IPS-NIHi7 (cell line): Measurements from ENCODE around the gene SLC10A4.
A peak's percentile ranks its signal among the peaks of the same experiment; 100 is the strongest.
"Not testable (repeated sequence)": the region's sequence is repeated elsewhere in the genome, so short reads cannot be mapped to it uniquely, and the experiment has no call there.

ENCODE experiments used
- DNase-seq: peaks from one replicate; pipeline ENCODE4 v3.0.0; 2012; ENCODE audit warnings: mixed read lengths; ENCODE audit errors: extremely low spot score

Gene SLC10A4, protein sequence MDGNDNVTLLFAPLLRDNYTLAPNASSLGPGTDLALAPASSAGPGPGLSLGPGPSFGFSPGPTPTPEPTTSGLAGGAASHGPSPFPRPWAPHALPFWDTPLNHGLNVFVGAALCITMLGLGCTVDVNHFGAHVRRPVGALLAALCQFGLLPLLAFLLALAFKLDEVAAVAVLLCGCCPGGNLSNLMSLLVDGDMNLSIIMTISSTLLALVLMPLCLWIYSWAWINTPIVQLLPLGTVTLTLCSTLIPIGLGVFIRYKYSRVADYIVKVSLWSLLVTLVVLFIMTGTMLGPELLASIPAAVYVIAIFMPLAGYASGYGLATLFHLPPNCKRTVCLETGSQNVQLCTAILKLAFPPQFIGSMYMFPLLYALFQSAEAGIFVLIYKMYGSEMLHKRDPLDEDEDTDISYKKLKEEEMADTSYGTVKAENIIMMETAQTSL

DNA sequence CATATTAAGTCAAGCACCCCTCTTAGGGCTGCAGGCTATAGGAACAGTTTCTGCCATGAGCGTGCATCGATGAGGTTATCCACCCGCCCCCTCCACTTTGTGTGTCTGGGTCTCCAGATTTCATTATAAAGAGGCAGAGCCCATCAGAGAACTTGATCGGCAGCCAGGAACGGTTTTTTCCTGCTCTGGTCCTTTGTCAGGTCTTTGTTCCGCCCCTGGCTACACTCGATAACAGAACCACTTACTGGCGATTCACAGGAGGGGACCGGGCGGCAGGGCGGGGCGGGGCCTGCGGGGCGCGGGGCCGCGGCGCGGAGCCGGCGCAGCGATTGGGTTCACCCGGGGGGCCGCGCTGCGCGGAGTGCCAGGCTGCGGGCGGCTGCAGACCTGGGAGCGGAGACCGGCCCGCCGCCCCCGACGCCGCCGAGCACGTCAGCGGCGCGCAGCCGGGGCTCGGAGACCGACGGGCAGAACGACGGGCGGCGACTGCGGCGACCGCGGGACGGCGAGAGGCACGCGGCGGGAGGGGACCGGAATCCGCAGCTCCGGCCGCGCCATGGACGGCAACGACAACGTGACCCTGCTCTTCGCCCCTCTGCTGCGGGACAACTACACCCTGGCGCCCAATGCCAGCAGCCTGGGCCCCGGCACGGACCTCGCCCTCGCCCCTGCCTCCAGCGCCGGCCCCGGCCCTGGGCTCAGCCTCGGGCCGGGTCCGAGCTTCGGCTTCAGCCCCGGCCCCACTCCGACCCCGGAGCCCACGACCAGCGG lies at the start of gene SLC10A4:
Gene SLC10A4, plus strand, starts transcription at position 338 of the 771 bp plus-strand sequence. Its CDS starts 219 bp downstream, at position 557.
- DNase-seq, result peak; percentile 69

DNA sequence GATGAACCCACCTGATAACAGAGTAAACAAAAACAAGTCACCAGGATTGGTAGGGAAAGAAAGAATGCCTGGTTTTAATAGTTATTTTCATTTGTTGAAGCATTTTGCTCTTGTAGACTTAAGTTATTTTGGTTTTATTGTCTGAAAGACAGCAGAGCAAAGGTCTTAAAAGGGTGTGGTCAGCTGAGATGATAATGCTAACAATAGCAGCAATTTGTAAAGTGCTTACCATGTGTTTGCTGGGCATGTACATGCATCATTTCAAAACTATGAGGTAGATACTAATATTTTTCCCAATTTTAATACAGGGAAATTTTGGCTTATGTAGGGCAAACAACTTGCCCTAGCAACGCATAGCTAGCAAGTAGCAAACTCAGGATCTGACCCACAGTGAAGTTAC lies 46.8 kb upstream of the SLC10A4 start:
- no peak for DNase-seq

DNA sequence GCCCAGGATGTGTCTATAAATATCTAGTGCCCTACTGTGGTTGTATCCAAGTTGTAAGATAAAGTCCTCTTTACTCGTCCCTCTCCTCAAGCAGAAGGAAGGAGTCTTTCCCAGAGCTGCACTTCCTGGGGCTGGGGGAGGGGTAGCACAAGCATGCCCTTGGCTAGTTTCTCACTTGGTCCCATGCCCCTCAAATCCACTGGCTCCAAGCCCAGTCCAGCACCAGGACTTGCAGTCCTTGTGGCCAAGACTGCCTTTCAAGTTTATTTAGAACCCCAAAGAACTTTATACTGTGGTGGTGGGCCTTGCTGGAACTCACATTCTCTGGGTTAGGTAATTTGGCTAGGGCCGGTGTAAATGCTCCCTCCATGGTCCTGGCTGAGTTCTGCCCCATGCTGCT lies 43.2 kb upstream of the SLC10A4 start:
- no peak for DNase-seq

DNA sequence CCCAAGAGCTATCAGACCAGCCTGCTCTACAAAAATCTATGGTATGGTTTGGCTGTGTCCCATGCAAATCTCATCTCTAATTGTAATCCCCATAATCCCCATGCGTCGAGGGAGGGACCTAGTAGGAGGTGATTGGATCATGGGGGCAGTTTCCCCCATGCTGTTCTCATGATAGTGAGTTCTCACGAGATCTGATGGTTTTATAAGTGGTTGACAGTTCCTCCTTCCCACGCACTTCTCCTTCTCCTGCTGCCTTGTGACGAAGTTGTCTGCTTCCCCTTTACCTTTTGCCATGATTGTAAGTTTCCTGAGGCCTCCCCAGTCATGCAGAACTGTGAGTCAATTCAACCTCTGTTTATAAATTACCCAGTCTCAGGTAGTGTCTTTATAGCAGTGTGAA lies 42.2 kb upstream of the SLC10A4 start:
- not testable (repeated sequence) for DNase-seq

DNA sequence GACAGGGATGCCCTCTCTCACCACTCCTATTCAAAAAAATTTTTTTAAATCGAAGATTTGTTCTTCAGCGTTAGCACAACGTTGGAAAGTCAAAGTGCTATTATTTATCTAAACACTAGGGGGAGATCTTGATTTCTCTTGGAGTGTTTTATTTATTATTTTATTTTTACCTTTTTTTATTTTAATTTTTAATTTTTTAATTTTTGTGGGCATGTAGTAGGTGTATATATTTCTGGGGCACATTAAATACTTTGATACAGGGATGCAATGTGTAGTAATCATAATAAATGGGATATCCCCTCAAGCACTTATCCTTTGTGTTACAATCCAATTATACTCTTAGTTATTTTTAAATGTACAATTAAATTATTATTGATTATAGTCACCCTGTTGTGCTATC lies 37.4 kb upstream of the SLC10A4 start:
- no peak for DNase-seq

DNA sequence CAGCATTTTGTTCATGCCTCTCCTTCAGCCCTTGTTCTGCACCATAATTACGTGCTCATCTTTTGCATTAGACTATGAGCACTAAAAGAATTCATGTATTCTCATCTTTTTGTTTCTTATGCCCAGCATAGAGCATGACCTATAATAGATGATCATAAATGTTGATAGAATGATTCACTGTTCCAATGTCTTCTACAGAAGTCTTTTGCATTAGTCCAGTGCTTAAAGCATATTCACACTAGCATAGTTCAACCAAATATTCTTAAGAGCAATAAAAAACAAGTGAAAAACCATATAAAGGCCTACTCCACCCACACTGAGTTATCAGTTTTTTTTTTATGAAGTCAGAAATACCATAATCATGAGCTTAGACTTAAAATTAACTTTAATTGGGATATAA lies 36.5 kb upstream of the SLC10A4 start:
- DNase-seq, result no peak

DNA sequence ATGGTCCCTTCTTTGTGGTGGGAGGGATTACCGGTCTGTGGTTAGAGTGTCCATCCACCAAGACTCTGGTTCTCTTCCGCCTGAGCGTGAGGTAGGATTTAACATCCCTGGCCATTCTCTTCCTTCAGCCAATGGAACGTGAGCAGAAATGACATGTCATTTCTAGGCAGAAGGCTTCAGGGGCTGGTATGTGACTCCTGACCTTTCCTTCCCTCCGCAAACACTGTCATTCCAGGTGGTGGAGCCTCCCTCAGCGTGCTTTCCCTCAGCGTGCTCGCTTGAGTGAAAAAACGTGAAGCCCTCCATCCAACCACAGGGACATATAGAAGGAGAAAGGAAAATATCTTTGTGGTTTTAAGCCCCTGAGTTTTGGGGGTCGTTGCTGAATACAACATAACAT lies 34.0 kb upstream of the SLC10A4 start:
- no peak for DNase-seq

DNA sequence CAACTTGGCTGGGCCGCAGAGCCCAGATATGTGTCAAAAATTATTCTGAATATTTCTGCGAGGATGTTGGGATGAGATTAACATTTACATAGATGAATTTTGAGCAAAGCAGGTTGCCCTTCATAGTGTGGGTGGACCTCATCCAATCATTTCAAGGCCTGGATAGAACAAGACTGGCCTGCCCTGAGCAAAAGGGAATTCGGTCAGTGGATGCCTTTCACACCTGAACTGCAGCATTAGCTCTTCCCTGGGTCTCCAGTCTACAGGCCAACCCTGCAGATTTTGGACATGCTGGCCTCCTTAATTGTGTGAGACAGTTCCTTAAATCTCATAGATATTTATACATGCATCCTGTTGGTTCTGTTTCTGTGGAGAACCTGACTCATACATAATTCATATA lies 32.4 kb upstream of the SLC10A4 start:
- DNase-seq, result no peak

DNA sequence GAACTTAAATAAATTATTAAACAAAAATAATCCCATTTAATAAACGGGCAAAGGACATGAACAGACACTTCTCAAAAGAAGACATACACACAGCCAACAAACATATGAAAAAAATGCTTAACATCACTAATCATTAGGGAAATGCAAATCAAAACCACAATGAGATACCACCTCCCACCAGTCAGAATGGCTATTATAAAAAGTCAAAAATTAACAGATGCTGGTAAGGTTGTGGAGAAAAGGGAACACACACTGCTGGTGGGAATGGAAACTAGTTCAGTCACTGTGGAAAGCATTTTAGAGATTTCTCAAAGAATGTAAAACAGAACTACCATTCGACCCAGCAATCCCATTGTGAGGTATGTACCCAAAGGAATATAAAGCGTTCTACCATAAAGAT lies 31.5 kb upstream of the SLC10A4 start:
- DNase-seq, result not testable (repeated sequence)

DNA sequence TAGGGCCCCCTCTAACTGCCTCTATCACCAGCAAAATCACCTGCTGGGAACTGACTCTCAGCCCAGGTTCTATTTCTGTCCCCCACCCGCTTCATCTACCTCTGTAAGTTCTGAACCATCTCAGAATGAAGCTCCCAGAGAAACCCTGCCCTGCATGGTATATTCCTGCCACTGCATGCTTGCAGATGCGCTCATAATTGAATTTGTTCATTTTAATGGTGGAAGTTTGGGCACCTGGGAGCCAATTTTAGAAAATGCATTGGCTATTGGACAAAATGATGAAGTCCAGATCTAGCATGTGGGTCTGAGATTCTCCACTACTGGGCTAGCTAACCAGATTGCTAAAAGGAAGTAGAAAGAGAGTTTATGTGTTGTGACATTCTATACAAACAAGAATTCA lies 28.6 kb upstream of the SLC10A4 start:
- DNase-seq, result no peak

DNA sequence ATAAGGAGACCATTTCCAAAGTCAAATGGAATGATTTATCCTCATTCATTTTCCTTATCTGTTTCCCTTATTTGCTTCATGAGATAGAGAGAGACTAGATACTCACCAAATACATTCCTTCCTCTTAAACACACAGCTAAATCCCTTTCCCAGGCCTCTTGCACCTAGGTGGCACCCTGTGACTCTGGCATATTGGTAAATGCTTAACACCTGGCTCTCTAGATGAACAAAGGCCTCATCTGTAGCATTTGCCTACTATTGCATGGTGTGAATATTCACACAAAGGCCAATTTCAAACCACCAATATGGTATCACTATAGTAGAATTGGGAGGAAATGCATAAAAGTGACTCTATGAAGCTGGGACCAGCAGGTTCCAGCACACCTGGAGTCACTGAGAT lies 22.1 kb upstream of the SLC10A4 start:
- DNase-seq, result no peak

DNA sequence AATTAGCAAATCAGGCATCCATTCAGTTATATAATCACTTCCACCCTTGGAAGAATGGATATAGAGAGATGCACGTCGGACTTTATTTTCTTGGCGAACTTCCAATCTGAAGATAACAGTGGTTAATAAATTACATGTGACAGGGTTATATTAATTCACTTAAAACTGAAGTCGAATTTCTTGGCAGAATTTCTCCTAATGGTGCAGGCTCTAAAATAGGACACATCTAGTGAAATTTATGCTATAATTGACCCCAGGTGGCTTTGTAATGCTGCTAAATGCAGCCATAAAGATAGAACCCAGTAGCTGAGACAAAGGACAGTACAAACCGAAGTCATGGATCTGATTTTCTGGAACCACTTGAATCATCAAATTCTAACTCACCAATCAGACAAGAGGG lies 20.8 kb upstream of the SLC10A4 start:
- no peak for DNase-seq

DNA sequence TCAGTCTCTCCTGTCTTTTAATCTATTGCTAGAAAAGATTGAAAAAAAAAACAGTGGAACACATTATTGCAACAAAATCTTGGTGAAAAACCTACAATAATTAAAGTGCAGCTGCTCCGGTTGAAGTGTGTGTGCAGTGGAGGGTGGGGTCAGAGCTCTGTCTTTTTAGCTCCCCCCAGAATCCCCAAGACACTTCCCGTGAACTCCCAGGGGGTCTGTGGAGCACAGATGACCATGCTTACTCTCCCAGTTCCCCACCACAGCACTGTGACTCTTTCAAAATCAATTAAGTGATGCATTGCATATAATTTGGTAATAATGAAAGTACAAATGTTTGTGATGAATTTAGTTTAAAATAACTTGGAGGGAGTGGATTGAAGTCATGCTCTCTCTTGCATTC lies 15.7 kb upstream of the SLC10A4 start:
- no peak for DNase-seq

DNA sequence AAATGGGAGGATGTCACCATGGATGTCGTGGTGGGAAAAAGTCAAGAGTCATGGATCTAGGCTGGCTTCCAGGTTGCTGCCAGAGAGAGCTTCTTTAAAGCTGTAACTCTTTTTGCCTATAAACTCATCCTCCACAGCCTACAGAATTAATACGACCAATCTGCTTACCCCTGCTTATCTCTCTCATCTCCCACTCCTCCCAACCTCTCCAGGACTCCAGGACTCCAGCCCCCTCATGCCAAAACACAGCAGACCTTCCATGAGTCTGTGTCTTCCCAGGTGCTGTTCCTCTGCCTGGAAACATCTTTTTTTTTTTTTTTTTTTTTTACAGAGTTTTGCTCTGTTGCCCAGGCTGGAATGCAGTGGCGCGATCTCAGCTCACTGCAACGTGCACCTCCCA lies 15.3 kb upstream of the SLC10A4 start:
- DNase-seq, result no peak

DNA sequence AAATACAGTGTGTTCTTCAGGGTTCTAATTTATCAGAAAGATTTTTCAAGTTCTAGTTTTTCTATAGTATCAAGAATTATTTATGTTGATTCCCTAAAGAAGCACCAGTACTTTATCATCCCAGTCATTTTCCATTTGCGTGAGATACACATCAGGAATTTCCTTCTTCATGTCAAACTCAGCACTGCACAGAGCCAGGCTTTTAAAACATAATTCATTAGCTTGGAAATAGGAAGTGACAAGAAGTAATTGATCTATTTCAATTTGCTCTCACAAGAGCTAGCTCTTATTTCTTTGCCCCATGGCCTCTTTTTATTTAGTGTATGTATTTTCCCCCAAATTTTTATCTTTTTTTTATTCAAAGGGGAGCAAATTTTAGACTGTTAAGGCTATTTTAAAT lies 13.0 kb upstream of the SLC10A4 start:
- DNase-seq, result no peak

DNA sequence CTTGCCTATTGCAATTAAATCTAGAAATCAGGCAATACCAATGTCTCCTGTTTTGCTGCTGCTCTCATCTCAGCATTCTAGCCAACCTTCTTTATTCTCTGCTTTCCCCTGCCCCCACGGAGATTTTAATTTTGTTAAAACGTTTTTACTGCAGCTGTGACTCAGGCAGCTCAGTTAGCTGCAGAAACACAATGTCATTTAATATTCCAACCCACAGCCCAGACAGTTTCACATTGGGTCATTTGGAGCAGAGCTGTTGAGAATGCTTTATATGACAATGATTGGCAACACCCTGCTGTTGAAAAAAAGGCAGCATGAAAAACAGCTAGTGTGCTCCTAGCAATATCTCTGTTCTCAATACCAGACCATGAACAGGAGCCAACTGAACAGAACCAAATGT lies 12.6 kb upstream of the SLC10A4 start:
- no peak for DNase-seq

DNA sequence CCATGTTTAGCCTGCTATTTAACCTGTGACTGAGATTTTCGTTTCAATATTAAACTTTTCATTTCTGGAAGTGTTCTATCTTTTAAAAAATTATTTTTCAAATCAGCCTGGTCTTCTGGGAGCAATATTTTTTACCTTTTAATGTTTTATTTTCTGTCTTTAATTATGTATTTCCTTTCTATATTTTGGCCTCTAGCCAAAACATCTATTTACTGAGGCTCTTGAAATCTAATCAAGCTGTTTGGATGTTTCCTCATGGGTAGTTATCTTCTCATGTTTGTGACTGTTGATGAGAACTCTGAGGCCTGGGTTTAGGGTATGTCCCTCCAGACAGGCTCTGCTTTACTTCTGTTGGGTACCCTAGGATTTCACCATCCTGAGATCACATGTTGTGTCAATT lies 10.3 kb upstream of the SLC10A4 start:
- DNase-seq, result no peak

DNA sequence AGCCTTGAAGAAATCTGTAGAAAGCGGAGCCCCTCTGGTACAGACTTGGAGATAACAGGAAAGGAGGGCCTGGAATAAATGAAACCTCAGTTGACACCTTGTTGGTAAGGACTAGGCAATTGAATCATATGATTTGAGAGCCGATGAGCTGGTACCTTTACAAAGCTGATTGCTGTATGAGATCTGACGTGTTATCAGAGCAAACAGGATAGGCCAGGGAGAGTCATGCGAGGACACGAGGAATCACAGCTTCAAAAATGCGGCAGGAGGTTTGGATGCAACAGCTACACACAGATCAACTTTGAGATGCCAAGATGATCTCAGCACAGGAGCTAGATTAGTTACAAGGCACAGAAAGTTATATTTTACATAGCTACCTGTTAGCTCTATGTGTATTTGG lies 7.4 kb upstream of the SLC10A4 start:
- DNase-seq, result no peak

DNA sequence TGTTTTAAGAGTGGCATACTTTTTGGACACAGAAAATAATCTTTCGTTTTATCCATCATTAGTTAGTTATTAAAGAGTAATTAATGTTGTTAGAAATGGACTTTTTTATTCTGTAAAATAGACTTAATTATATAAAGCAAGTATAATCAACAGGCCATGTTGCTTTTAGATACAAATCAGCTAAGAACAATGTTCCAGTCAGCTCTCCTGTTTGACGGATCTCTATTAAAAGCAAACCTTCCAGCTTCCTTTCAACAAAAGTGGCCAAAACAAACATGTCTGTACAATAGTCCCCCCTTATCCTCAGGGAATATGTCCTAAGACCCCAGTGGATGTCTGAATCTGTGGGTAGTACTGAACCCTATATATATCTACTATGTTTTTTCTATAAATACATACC lies 4.9 kb upstream of the SLC10A4 start:
- no peak for DNase-seq

DNA sequence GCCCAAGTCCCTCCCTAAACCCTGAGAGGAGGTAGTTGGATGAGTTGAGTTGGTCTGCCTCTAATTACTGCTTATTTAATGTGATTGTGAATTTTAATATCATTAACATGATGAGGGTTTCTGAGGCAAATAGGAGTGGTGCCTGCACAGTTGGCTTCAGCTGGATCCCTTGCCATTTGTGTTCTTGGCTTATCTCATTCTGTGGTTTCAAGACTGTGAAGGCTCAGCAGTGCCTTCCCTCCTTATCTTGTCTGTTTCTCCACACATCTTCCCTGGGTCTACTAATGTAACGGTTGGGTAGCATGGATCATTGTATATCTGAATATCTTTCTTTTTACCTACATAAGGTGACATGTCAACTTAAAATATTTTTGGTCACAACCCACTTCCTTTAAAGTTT lies 1.6 kb upstream of the SLC10A4 start:
- no peak for DNase-seq

DNA sequence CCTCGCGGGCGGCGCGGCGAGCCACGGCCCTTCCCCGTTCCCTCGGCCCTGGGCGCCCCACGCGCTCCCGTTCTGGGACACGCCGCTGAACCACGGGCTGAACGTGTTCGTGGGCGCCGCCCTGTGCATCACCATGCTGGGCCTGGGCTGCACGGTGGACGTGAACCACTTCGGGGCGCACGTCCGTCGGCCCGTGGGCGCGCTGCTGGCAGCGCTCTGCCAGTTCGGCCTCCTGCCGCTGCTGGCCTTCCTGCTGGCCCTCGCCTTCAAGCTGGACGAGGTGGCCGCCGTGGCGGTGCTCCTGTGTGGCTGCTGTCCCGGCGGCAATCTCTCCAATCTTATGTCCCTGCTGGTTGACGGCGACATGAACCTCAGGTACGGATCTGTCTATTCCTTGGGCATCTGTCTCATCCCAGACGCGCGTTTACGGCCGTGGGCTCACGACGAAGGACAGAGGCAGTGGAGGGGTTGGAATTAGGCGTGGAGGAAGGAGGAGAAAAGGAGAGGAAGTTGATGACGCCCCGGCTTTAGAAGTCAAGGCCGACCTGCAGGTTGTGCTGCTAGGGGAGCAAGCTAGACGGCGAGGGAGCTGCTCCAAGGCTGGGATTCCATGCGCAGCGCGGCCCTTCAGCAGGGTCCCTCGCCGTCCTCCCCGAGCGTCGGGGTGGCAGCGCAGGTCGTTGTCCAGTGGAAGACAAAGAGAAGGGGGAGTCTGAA lies 792 bp downstream of the SLC10A4 start:
- DNase-seq, result peak; percentile 30

DNA sequence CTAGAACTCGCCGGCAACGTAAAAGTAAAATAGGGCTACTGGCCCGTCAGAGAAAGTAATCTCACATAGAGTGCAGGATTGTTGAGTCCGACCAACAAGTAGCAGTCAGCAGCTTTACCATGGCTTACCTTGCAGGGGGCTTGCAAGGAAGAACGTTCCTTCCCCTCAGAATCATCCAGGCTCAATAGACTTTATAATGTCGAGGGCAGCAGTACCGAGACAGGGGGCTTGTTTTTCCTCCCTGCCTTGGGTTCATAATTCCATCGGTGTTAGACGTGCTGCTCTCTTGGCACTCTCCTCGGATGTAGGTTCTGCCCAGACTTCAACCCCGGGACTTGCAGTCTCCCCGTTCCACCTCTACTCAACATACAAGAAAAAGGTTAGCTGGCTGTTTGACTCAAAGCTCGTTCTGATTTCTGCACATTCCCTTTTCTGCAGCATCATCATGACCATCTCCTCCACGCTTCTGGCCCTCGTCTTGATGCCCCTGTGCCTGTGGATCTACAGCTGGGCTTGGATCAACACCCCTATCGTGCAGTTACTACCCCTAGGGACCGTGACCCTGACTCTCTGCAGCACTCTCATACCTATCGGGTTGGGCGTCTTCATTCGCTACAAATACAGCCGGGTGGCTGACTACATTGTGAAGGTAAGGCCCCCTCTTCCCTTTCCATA lies 1.5 kb downstream of the SLC10A4 start:
- DNase-seq, result no peak
